HepG2 (cell line): ENCODE measurements around the gene DNAJA1. TPM values are rescaled to one million over a fixed set of nuclear protein-coding genes. Genes with fewer than 3 reads are reported as not detected.
A peak's percentile ranks its signal among the peaks of the same experiment; 100 is the strongest.

ENCODE experiments used
- ATRX ChIP-seq: sonication (generic); formaldehyde crosslinking; IDR thresholded peaks from 2 replicates; pipeline ENCODE4 v1.4.0; 2020; ENCODE audit warnings: missing genetic modification reagents, borderline replicate concordance
- KLF13 ChIP-seq: sonication (generic); formaldehyde crosslinking; IDR thresholded peaks from 2 replicates; pipeline ENCODE4 v1.4.0; 2020; ENCODE audit warnings: mild to moderate bottlenecking, missing genetic modification reagents
- MEF2D ChIP-seq: sonication (generic); formaldehyde crosslinking; IDR thresholded peaks from 2 replicates; pipeline ENCODE4 v1.5.1; 2020; ENCODE audit warnings: mild to moderate bottlenecking, missing genetic modification reagents
- RARA ChIP-seq: IDR thresholded peaks from 2 replicates; pipeline ENCODE4 v1.6.1; 2016; ENCODE audit warnings: missing genetic modification reagents, missing compliant biosample characterization
- REXO4 ChIP-seq: sonication (generic); formaldehyde crosslinking; IDR thresholded peaks from 2 replicates; pipeline ENCODE4 v1.8.0; 2022; ENCODE audit warnings: missing genetic modification reagents, mild to moderate bottlenecking, borderline replicate concordance
- SMAD9 ChIP-seq: sonication (generic); formaldehyde crosslinking; IDR thresholded peaks from 2 replicates; pipeline ENCODE4 v1.5.1; 2020; ENCODE audit warnings: mild to moderate bottlenecking, missing genetic modification reagents
- STAG1 ChIP-seq: sonication (generic); formaldehyde crosslinking; IDR thresholded peaks from 2 replicates; pipeline ENCODE4 v1.4.0; 2020; ENCODE audit warnings: missing genetic modification reagents
- TBX3 ChIP-seq: fragments of 450-650 bp; IDR thresholded peaks from 2 replicates; pipeline ENCODE4 v1.6.1; 2017; ENCODE audit warnings: antibody characterized with exemption, mild to moderate bottlenecking, inconsistent platforms, borderline replicate concordance
- TRIM24 ChIP-seq: sonication (generic); formaldehyde crosslinking; IDR thresholded peaks from 2 replicates; pipeline ENCODE4 v1.8.0; 2022; ENCODE audit warnings: mild to moderate bottlenecking, missing genetic modification reagents
- ZBTB20 ChIP-seq: sonication (generic); formaldehyde crosslinking; IDR thresholded peaks from 2 replicates; pipeline ENCODE4 v1.8.1; 2023; ENCODE audit warnings: missing genetic modification reagents, low read depth, mild to moderate bottlenecking, borderline replicate concordance
- ZNF205 ChIP-seq: IDR thresholded peaks from 2 replicates; pipeline ENCODE4 v1.6.1; 2018; ENCODE audit warnings: missing biosample characterization, missing genetic modification reagents
- ZNF44 ChIP-seq: sonication (generic); formaldehyde crosslinking; IDR thresholded peaks from 2 replicates; pipeline ENCODE4 v1.5.1; 2020; ENCODE audit warnings: mild to moderate bottlenecking, missing genetic modification reagents
- ZNF616 ChIP-seq: sonication (generic); formaldehyde crosslinking; IDR thresholded peaks from 2 replicates; pipeline ENCODE4 v1.5.0; 2020; ENCODE audit warnings: low read depth, mild to moderate bottlenecking, missing genetic modification reagents
- ZNF782 ChIP-seq: sonication (generic); formaldehyde crosslinking; IDR thresholded peaks from 2 replicates; pipeline ENCODE4 v1.4.0; 2020; ENCODE audit warnings: missing genetic modification reagents, mild to moderate bottlenecking, borderline replicate concordance
- ZNF841 ChIP-seq: sonication (generic); formaldehyde crosslinking; IDR thresholded peaks from 2 replicates; pipeline ENCODE4 v1.8.1; 2023; ENCODE audit warnings: missing genetic modification reagents, borderline replicate concordance
- polyA plus RNA-seq, 8 experiments: library from polyadenylated mRNA; depleted of rRNA in 3 of 8; stranded (reverse) in 7 of 8; unstranded in 1 of 8; fragments of >200 nt; fragmentation: Illumina TruSeq in 4 of 8; extraction: Trizol in 4 of 8; gene quantifications; 2 replicates each; pipeline versions ENCODE4 v1.2.1 to v1.2.3, GENCODE V29; 2011 to 2016; ENCODE audit warnings: low read depth in 4 of 8, missing spikeins in 1 of 8, mixed read lengths in 1 of 8; ENCODE audit not compliant: insufficient read depth in 1 of 8
- total RNA-seq, 5 experiments: library from RNA; depleted of rRNA; stranded (reverse); fragments of >200 nt; fragmentation: Illumina TruSeq; extraction: Trizol; gene quantifications; 2 replicates each; pipeline ENCODE4 v1.2.3, GENCODE V29; 2016; ENCODE audit warnings: low read depth in 1 of 5
- TF ChIP-seq, protein P1 (sequence below): sonication (generic); formaldehyde crosslinking; IDR thresholded peaks from 2 replicates; pipeline ENCODE4 v1.8.0; 2022; ENCODE audit warnings: mild to moderate bottlenecking, missing genetic modification reagents; ENCODE audit not compliant: insufficient replicate concordance
- TF ChIP-seq, protein P2 (sequence below): sonication (generic); formaldehyde crosslinking; IDR thresholded peaks from 2 replicates; pipeline ENCODE4 v1.8.1; 2023; ENCODE audit warnings: mild to moderate bottlenecking, missing genetic modification reagents
- TF ChIP-seq, protein P3 (sequence below): IDR thresholded peaks from 2 replicates; pipeline ENCODE4 v1.6.1; 2018; ENCODE audit warnings: missing genetic modification reagents
- TF ChIP-seq, protein P4 (sequence below): sonication (generic); formaldehyde crosslinking; IDR thresholded peaks from 2 replicates; pipeline ENCODE4 v1.4.0; 2020; ENCODE audit warnings: missing genetic modification reagents
- TF ChIP-seq, protein P5 (sequence below), 2 experiments: IDR thresholded peaks; 2 replicates each; pipeline ENCODE4 v1.6.1; 2011 to 2012; ENCODE audit warnings: low read length in 2 of 2, borderline replicate concordance in 1 of 2, low read depth in 1 of 2, mild to moderate bottlenecking in 1 of 2, moderate library complexity in 1 of 2

The DNAJA1 gene
- total and polyA plus RNA-seq, 2 of the 13 experiments (the other 11 are each of a cell fraction or from before 2014, with no cell fraction given), result 95.9 to 306 TPM

DNA sequence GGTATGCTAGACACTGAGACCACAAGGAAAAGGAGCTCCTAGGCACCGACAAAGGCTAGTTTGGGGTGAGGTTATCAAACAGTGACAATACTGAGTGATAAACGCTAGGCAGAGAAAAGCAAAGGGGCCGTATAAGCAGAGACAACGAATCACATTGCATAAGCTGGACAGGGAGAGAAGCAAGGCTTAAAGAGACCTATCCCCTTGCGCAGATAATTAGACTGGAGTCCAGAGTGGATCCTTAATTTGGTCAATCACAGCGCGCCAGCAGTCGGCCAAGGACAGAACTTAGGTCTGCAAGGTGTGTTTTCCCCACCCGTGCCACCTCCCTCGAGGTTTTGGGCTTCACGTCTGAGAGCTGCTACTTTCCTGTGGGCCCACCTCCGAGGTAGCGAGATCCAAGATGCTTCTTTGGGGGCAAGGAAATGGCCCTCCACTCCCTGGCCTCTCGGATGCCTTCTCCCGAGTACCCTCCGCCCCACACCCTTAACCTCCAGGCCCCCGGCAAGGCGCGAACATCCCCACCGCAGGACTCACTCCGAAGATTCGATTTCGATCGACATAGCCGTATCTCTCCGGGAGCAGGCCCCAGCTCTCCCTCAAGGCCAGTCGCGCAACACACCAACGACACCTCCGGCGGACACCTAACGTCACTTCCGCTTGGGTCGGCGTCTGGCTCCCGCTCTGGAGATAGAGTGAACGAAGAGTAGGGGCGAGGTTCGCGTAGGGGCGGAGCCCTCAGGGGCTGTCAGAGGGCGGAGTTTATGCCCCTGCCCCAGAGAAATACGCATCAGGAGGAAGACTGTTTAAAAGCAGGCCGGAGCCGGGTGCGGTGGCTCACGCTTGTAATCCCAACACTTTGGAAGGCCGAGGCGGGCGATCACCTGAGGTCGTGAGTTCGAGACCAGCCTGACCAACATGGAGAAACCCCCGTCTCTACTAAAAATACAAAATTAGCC lies 51.3 kb downstream of the DNAJA1 start, which contains the start of gene SMU1 (continued):
- no peak for TF ChIP-seq ATRX (CRISPR knock-in tag)
- TF ChIP-seq TBX3, result 0 out of 2 replicates have a peak, but pooled peaks have one; percentile 43
- no peak for TF ChIP-seq KLF13 (CRISPR knock-in tag)
- TF ChIP-seq ZNF782, result peak; percentile 67; the same call in 1 of the 2 replicates
- TF ChIP-seq SMAD9, result no peak
- no peak for TF ChIP-seq ZNF616 (CRISPR knock-in tag)
- TF ChIP-seq REXO4 (CRISPR knock-in tag), result no peak
- TF ChIP-seq, protein P1, sequence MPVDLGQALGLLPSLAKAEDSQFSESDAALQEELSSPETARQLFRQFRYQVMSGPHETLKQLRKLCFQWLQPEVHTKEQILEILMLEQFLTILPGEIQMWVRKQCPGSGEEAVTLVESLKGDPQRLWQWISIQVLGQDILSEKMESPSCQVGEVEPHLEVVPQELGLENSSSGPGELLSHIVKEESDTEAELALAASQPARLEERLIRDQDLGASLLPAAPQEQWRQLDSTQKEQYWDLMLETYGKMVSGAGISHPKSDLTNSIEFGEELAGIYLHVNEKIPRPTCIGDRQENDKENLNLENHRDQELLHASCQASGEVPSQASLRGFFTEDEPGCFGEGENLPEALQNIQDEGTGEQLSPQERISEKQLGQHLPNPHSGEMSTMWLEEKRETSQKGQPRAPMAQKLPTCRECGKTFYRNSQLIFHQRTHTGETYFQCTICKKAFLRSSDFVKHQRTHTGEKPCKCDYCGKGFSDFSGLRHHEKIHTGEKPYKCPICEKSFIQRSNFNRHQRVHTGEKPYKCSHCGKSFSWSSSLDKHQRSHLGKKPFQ, result no peak
- TF ChIP-seq, protein P2, sequence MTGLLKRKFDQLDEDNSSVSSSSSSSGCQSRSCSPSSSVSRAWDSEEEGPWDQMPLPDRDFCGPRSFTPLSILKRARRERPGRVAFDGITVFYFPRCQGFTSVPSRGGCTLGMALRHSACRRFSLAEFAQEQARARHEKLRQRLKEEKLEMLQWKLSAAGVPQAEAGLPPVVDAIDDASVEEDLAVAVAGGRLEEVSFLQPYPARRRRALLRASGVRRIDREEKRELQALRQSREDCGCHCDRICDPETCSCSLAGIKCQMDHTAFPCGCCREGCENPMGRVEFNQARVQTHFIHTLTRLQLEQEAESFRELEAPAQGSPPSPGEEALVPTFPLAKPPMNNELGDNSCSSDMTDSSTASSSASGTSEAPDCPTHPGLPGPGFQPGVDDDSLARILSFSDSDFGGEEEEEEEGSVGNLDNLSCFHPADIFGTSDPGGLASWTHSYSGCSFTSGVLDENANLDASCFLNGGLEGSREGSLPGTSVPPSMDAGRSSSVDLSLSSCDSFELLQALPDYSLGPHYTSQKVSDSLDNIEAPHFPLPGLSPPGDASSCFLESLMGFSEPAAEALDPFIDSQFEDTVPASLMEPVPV (CRISPR knock-in tag), result no peak
- peak; percentile 50; the same call in 1 of the 2 replicates for TF ChIP-seq MEF2D (CRISPR knock-in tag)
- TF ChIP-seq ZNF205 (CRISPR knock-in tag), result no peak
- TF ChIP-seq ZNF841 (CRISPR knock-in tag), result no peak
- TF ChIP-seq, protein P3, sequence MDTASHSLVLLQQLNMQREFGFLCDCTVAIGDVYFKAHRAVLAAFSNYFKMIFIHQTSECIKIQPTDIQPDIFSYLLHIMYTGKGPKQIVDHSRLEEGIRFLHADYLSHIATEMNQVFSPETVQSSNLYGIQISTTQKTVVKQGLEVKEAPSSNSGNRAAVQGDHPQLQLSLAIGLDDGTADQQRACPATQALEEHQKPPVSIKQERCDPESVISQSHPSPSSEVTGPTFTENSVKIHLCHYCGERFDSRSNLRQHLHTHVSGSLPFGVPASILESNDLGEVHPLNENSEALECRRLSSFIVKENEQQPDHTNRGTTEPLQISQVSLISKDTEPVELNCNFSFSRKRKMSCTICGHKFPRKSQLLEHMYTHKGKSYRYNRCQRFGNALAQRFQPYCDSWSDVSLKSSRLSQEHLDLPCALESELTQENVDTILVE (CRISPR knock-in tag), result peak; percentile 78
- peak; percentile 34; the same call in 1 of the 2 replicates for TF ChIP-seq RARA (CRISPR knock-in tag)
- TF ChIP-seq, protein P4, sequence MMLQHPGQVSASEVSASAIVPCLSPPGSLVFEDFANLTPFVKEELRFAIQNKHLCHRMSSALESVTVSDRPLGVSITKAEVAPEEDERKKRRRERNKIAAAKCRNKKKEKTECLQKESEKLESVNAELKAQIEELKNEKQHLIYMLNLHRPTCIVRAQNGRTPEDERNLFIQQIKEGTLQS (CRISPR knock-in tag), result no peak
- TF ChIP-seq TRIM24 (CRISPR knock-in tag), result no peak
- TF ChIP-seq ZBTB20 (CRISPR knock-in tag), result no peak
- TF ChIP-seq, protein P5, sequence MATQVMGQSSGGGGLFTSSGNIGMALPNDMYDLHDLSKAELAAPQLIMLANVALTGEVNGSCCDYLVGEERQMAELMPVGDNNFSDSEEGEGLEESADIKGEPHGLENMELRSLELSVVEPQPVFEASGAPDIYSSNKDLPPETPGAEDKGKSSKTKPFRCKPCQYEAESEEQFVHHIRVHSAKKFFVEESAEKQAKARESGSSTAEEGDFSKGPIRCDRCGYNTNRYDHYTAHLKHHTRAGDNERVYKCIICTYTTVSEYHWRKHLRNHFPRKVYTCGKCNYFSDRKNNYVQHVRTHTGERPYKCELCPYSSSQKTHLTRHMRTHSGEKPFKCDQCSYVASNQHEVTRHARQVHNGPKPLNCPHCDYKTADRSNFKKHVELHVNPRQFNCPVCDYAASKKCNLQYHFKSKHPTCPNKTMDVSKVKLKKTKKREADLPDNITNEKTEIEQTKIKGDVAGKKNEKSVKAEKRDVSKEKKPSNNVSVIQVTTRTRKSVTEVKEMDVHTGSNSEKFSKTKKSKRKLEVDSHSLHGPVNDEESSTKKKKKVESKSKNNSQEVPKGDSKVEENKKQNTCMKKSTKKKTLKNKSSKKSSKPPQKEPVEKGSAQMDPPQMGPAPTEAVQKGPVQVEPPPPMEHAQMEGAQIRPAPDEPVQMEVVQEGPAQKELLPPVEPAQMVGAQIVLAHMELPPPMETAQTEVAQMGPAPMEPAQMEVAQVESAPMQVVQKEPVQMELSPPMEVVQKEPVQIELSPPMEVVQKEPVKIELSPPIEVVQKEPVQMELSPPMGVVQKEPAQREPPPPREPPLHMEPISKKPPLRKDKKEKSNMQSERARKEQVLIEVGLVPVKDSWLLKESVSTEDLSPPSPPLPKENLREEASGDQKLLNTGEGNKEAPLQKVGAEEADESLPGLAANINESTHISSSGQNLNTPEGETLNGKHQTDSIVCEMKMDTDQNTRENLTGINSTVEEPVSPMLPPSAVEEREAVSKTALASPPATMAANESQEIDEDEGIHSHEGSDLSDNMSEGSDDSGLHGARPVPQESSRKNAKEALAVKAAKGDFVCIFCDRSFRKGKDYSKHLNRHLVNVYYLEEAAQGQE (IDR thresholded peaks at IDR 0.05; ENCODE audit: borderline replicate concordance in 1 of 2, low read depth in 1 of 2, low read length in 2 of 2), result no peak
- TF ChIP-seq ZNF44 (CRISPR knock-in tag), result 0 out of 2 replicates have a peak, but pooled peaks have one; percentile 37
- peak; percentile 12; the same call in 1 of the 2 replicates for TF ChIP-seq STAG1 (CRISPR knock-in tag)
